Stimulated activated naive B cell treated with anti-CD40 and anti-IgM and Interleukin-4, amounts not matched to agents 10 μg/mL and 1 μg/mL and 100 μg/mL, for 72 hours (primary cell): Measurements from ENCODE around the gene TMEM183A.

Experiments
- ATAC-seq, 2 donors: fragments of 150-1000 bp; cut with Tn5 transposase; replicated peaks; 2 replicates each; pipeline ENCODE4 v1.10.0; 2021; ENCODE audit warnings: moderate library complexity in 1 of 2
- DNase-seq: peaks from one replicate; pipeline ENCODE4 v3.0.0; 2021
- H3K27ac Mint-ChIP-seq: one replicate; pipeline ENCODE4 v1.8.0; 2022; ENCODE audit warnings: mild to moderate bottlenecking, mixed read lengths
- H3K27me3 Mint-ChIP-seq, 2 donors: one replicate each; pipeline ENCODE4 v1.8.0; 2022; ENCODE audit warnings: mixed read lengths in 2 of 2
- H3K36me3 Mint-ChIP-seq, 2 donors: one replicate each; pipeline ENCODE4 v1.8.0; 2022; ENCODE audit warnings: mixed read lengths in 2 of 2, mild to moderate bottlenecking in 1 of 2
- H3K4me1 Mint-ChIP-seq, 2 donors: one replicate each; pipeline ENCODE4 v1.8.0; 2022; ENCODE audit warnings: mixed read lengths in 2 of 2, mild to moderate bottlenecking in 1 of 2
- H3K4me3 Mint-ChIP-seq, 2 donors: one replicate each; pipeline ENCODE4 v1.8.0; 2022; ENCODE audit warnings: mild to moderate bottlenecking in 2 of 2, mixed read lengths in 2 of 2, moderate library complexity in 1 of 2
- H3K9me3 Mint-ChIP-seq, 2 donors: one replicate each; pipeline ENCODE4 v1.8.0; 2022; ENCODE audit warnings: mixed read lengths in 2 of 2, mild to moderate bottlenecking in 1 of 2

The TMEM183A gene

GRCh38 chr1:203006948-203007871 lies at the start of gene TMEM183A:
TSS of gene TMEM183A (plus strand) at chr1:203007374. CDS start at chr1:203007466, 92 bp downstream.
- peak within 1 kb of the TSS; percentile 97 for H3K27ac Mint-ChIP-seq
- H3K4me3 Mint-ChIP-seq, result peak within 1 kb of the TSS; percentile 83 to 88
- ATAC-seq, result peak; percentile 91 to 92
- peaks cover 19 to 36% of the 10 kb centered on the region in 2 donors for H3K4me1 Mint-ChIP-seq
- no peaks in the 10 kb centered on the region for H3K27me3 Mint-ChIP-seq
- H3K9me3 Mint-ChIP-seq, result peaks cover 0 to 5% of the 10 kb centered on the region in 2 donors
- peak; percentile 95 for DNase-seq
- H3K36me3 Mint-ChIP-seq, result peaks cover 16 to 27% of the 10 kb centered on the region in 2 donors

- Mint-ChIP-seq H3K27me3 (no peaks in the 10 kb centered on the region), H3K4me3 (peak within 1 kb of the TSS; percentile 82 to 96), H3K36me3 (peaks cover 12 to 31% of the 10 kb centered on the region in 2 donors), H3K9me3 (no peaks in the 10 kb centered on the region), H3K27ac (peak within 1 kb of the TSS; percentile 95), H3K4me1 (peaks cover 18 to 39% of the 10 kb centered on the region in 2 donors)
- DNase-seq (peak; percentile 83), ATAC-seq (peak; percentile 99)
Measured at GRCh38 chr1:202957733-202958543, 49.2 kb upstream of the TMEM183A start, which contains the start of gene ADIPOR1. TSS of gene ADIPOR1 (minus strand) at chr1:202958312. CDS start at chr1:202951070, 7,242 bp downstream.

- Mint-ChIP-seq H3K27ac (peak overlapping the region; percentile 95), H3K9me3 (no peaks in the 10 kb centered on the region), H3K4me1 (peaks cover 18 to 33% of the 10 kb centered on the region in 2 donors), H3K36me3 (peaks cover 14 to 35% of the 10 kb centered on the region in 2 donors), H3K27me3 (no peaks in the 10 kb centered on the region), H3K4me3 (peak overlapping the region; percentile 82 to 96)
- ATAC-seq (peak; percentile 24 to 32), DNase-seq (no peak)
Measured at GRCh38 chr1:202958544-202959275, 48.5 kb upstream of the TMEM183A start.

GRCh38 chr1:202959276-202959620 lies 47.9 kb upstream of the TMEM183A start:
- ATAC-seq (no peak), DNase-seq (no peak)
- no peak overlapping the region for H3K27ac Mint-ChIP-seq
- H3K9me3 Mint-ChIP-seq, result no peaks in the 10 kb centered on the region
- H3K27me3 Mint-ChIP-seq, result no peaks in the 10 kb centered on the region
- peaks cover 15 to 28% of the 10 kb centered on the region in 2 donors for H3K4me1 Mint-ChIP-seq
- H3K4me3 Mint-ChIP-seq, result no peak overlapping the region
- H3K36me3 Mint-ChIP-seq, result peaks cover 13 to 34% of the 10 kb centered on the region in 2 donors

GRCh38 chr1:202961220-202961880 lies 45.8 kb upstream of the TMEM183A start:
- no peaks in the 10 kb centered on the region for H3K27me3 Mint-ChIP-seq
- peaks cover 19 to 35% of the 10 kb centered on the region in 2 donors for H3K36me3 Mint-ChIP-seq
- no peak for DNase-seq
- peaks cover 17 to 28% of the 10 kb centered on the region in 2 donors for H3K4me1 Mint-ChIP-seq
- H3K9me3 Mint-ChIP-seq, result no peaks in the 10 kb centered on the region
- H3K27ac Mint-ChIP-seq, result no peak overlapping the region
- no peak overlapping the region for H3K4me3 Mint-ChIP-seq
- ATAC-seq, result no peak

GRCh38 chr1:202964791-202965410 lies 42.3 kb upstream of the TMEM183A start:
- H3K36me3 Mint-ChIP-seq, result peaks cover 19 to 33% of the 10 kb centered on the region in 2 donors
- DNase-seq (no peak), ATAC-seq (no peak)
- no peaks in the 10 kb centered on the region for H3K9me3 Mint-ChIP-seq
- H3K4me1 Mint-ChIP-seq, result peaks cover 27 to 43% of the 10 kb centered on the region in 2 donors
- no peak overlapping the region for H3K27ac Mint-ChIP-seq
- H3K4me3 Mint-ChIP-seq, result no peak overlapping the region
- no peaks in the 10 kb centered on the region for H3K27me3 Mint-ChIP-seq

GRCh38 chr1:202965422-202965821 lies 41.8 kb upstream of the TMEM183A start:
- peak overlapping the region in 1 of 2 donors; percentile 91 for H3K4me3 Mint-ChIP-seq
- H3K27ac Mint-ChIP-seq, result no peak overlapping the region
- peaks cover 27 to 47% of the 10 kb centered on the region in 2 donors for H3K4me1 Mint-ChIP-seq
- DNase-seq, result no peak
- H3K9me3 Mint-ChIP-seq, result no peaks in the 10 kb centered on the region
- no peaks in the 10 kb centered on the region for H3K27me3 Mint-ChIP-seq
- peaks cover 19 to 33% of the 10 kb centered on the region in 2 donors for H3K36me3 Mint-ChIP-seq
- no peak for ATAC-seq

GRCh38 chr1:202966006-202966898 lies 40.9 kb upstream of the TMEM183A start:
- Mint-ChIP-seq H3K9me3 (no peaks in the 10 kb centered on the region), H3K27ac (peak overlapping the region; percentile 86), H3K4me3 (peak overlapping the region; percentile 84 to 91), H3K27me3 (no peaks in the 10 kb centered on the region), H3K4me1 (peaks cover 27 to 49% of the 10 kb centered on the region in 2 donors), H3K36me3 (peaks cover 19 to 30% of the 10 kb centered on the region in 2 donors)
- ATAC-seq (no peak), DNase-seq (no peak)

- peak; percentile 31 to 41 for ATAC-seq
- Mint-ChIP-seq H3K4me3 (peak overlapping the region; percentile 85 to 91), H3K27ac (peak overlapping the region; percentile 82), H3K27me3 (no peaks in the 10 kb centered on the region), H3K9me3 (no peaks in the 10 kb centered on the region), H3K36me3 (peaks cover 12 to 16% of the 10 kb centered on the region in 2 donors), H3K4me1 (peaks cover 27 to 49% of the 10 kb centered on the region in 2 donors)
- DNase-seq, result peak; percentile 10
Measured at GRCh38 chr1:202967684-202968281, 39.4 kb upstream of the TMEM183A start.

- no peak for DNase-seq
- Mint-ChIP-seq H3K27ac (no peak overlapping the region), H3K4me1 (peaks cover 27 to 49% of the 10 kb centered on the region in 2 donors), H3K36me3 (peaks cover 10 to 13% of the 10 kb centered on the region in 2 donors), H3K9me3 (no peaks in the 10 kb centered on the region), H3K27me3 (no peaks in the 10 kb centered on the region), H3K4me3 (peak overlapping the region in 1 of 2 donors; percentile 91)
- ATAC-seq, result no peak
Measured at GRCh38 chr1:202968351-202968750, 38.8 kb upstream of the TMEM183A start.

- Mint-ChIP-seq H3K4me1 (peaks cover 27 to 49% of the 10 kb centered on the region in 2 donors), H3K27me3 (no peaks in the 10 kb centered on the region), H3K4me3 (peak overlapping the region; percentile 32 to 41), H3K36me3 (peaks cover 7 to 8% of the 10 kb centered on the region in 2 donors), H3K27ac (peak overlapping the region; percentile 77), H3K9me3 (no peaks in the 10 kb centered on the region)
- DNase-seq, result peak; percentile 50
- ATAC-seq, result peak; percentile 81 to 82
Measured at GRCh38 chr1:202968895-202969295, 38.3 kb upstream of the TMEM183A start.

GRCh38 chr1:202972046-202972445 lies 35.1 kb upstream of the TMEM183A start:
- Mint-ChIP-seq H3K9me3 (no peaks in the 10 kb centered on the region), H3K27ac (no peak overlapping the region), H3K36me3 (no peaks in the 10 kb centered on the region), H3K27me3 (peaks cover 4 to 7% of the 10 kb centered on the region in 2 donors), H3K4me1 (peaks cover 13 to 35% of the 10 kb centered on the region in 2 donors), H3K4me3 (no peak overlapping the region)
- no peak for ATAC-seq
- DNase-seq, result no peak
